ENCODE results near the gene AMN.

Gene AMN

GRCh38 chr14:102929241-102930137 is 7.0 kb downstream of the AMN start:
- no peak for DNase-seq

DNA sequence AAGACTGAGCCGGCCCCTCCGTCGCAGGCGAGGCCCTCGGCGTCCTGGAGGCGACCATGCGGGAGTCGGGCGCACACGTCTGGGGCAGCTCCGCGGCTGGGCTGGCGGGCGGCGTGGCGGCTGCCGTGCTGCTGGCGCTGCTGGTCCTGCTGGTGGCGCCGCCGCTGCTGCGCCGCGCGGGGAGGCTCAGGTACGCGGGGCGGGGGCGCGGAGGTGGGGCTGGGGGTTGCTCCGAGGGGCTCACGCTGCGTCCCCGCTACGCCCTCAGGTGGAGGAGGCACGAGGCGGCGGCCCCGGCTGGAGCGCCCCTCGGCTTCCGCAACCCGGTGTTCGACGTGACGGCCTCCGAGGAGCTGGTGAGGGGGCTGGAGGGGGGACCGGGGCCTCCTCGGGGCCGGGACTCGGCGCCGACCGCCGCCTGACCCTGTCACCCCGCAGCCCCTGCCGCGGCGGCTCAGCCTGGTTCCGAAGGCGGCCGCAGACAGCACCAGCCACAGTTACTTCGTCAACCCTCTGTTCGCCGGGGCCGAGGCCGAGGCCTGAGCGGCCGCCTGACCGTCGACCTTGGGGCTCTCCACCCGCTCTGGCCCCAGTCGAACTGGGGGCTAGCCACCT is 7.8 kb downstream of the AMN start:
- no peak for DNase-seq

DNA sequence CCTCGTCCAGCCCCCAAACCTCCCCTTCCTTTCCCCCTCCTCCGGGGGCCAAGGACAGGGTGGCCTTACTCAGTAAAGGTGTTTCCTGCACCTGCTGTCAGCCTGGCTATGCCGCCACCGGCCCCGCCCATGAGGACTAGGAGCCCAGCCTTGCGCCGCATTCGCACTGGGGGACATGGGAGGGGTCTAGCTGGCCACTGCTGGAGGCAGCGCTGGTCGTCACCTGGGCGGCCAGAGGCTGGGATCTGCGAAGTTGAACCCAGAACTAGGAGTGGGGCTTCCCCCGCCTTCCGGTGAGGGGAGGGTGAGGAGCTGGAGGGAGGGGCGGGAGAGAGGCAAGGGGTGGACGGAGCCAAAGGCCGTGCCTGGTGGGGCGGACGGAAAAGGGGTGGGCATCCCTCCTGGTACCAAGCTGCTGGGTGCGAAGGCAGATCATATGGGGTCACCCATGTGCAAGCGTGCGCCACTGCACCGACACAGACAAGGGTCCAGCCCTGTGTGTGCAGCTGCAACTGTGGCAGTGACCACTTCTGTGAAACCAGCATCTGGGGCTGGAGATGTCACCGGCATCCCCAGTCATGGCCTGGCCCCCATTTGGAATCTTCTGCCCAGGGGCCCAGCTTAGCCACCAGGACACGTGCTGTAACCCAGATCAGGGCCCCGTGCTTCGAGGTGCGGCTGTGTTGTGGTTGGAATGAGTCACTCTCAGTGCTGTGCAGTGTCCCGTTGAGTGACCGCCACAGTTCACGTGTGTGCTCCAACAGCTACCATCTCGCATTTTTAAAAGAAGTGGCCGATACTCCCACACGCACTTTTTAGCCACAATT is 8.5 kb downstream of the AMN start:
- no peak for DNase-seq

DNA sequence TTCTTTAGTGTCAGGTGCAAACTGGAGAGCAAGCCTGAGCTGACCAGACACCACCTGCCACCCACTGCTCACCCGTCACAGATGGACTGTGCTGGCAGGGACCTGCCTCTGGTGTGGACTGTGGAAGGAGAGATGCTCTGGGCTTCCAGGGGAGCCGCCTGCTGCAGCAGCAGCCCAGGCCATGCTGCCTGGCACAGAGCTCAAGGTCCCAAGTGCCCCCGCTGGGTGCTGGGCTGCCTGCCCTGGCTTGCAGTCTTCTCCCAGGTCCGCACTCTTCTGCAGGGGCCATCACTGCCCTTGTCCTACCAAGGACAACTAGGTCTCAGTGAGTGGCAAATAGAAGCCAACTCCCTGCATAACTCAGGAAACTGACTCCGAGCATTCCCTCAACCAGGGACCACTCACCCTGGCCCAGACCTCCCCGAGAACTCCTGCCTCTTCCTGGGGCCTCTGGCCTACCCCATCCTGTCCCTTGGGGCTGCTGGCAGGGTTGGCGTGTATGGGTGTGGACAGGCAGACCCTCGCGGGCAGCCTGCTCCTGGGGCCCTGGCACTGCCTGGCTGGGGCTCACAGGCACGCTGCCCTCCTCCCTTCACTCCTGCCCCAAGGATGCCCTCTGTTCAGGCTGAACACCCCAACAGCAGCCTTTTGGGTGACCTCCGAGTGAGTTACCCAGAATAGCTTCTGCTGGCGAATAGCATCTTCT is 9.3 kb downstream of the AMN start:
- no peak for DNase-seq

- no peak for DNase-seq
These were observed 10.2 kb downstream of the AMN start for GRCh38 chr14:102932484-102933248.

DNA sequence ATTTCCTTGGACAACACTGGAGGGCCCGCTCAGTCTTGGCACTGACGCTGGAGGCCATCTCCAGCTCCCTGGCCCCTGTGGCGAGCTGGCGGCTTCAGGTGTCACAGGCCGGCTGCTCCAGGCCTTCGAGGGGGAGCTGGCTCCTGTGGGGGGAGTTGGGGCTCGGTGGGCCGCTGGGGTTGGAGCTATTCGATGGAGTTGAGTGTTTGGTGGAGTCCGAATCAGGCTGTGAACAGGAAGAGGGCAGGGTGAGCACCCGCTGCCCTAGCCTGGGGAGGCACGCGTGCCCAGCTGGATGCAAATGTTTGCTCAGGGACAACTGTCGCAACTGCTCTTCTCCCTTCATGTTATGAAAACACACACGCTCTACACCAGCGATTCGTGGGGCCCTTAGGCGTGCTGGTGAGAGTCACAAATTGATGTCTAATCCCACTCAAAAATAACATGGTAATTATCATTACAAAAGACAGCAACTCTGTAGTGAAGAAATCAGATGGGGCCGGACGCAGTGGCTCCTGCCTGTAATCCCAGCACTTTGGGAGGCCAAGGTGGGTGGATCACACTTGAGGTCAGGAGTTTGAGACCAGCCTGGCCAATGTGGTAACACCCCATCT is 11.3 kb downstream of the AMN start:
- no peak for DNase-seq

- DNase-seq: no peak
These were observed 13.3 kb downstream of the AMN start for GRCh38 chr14:102935756-102936155.

GRCh38 chr14:102937331-102938175 is 15.1 kb downstream of the AMN start:
- DNase-seq: no peak

- no peak for DNase-seq
These were observed 15.7 kb downstream of the AMN start for GRCh38 chr14:102938191-102938590.

DNA sequence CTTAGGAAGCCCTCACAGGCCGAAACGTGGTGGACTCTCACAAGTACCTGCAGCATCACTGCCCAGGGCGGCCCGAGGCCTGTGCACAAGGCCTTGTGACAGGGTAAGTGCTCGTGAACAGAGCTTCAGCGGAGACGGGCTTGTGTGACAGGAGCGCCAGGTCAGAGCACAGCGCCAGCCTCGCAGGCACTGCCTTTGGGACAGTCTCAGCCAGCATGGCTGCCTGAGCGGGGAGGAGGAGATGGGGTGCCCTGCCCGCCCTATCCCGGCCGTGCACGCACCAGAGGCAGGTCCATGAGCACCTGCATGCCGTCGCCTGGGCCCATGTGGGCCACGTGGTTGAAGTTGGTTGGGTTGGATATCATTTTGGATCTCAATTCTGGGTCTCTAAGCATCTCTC is 16.9 kb downstream of the AMN start:
- DNase-seq: no peak

- no peak for DNase-seq
These were observed 17.5 kb downstream of the AMN start for GRCh38 chr14:102939820-102940561.

- no peak for DNase-seq
These were observed 18.4 kb downstream of the AMN start for GRCh38 chr14:102940729-102941362.

GRCh38 chr14:102941419-102942011 is 19.1 kb downstream of the AMN start:
- DNase-seq: no peak

DNA sequence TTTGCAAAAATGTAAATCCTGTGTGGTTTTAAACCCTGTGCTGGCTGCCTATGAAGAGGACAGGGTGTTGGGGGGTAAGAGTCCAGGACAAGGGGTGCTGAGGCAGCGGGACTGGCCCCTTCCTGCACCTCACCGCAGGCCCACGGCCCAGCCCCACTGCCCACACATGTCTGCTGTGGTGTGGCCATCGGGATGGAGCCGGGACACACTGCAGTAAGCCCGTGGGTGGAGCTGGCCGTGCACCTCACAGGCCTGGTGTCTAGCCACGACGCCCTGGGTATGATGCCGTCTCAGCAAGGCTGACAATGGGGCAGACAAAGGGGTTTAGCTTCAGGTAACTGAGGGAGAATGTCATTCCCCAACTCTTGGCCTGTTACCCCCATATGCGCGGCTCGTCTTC is 19.6 kb downstream of the AMN start:
- no peak for DNase-seq

- DNase-seq: no peak
These were observed 21.0 kb downstream of the AMN start for GRCh38 chr14:102943454-102943853.

- DNase-seq: no peak
These were observed 21.5 kb downstream of the AMN start for GRCh38 chr14:102943979-102944378.

GRCh38 chr14:102944448-102945330 is 22.2 kb downstream of the AMN start:
- no peak for DNase-seq

Measured in effector CD4-positive, alpha-beta T cell (primary cell).